HG03159 (cell line): Measurements from ENCODE around the gene COMMD4.
A peak's percentile ranks its signal among the peaks of the same experiment; 100 is the strongest.

Source experiments
- ATAC-seq: cut with Tn5 transposase; IDR thresholded peaks from one replicate; pipeline ENCODE4 v1.9.1; 2021; ENCODE audit warnings: mild to moderate bottlenecking, moderate library complexity; ENCODE audit not compliant: unreplicated experiment

COMMD4 gene

DNA sequence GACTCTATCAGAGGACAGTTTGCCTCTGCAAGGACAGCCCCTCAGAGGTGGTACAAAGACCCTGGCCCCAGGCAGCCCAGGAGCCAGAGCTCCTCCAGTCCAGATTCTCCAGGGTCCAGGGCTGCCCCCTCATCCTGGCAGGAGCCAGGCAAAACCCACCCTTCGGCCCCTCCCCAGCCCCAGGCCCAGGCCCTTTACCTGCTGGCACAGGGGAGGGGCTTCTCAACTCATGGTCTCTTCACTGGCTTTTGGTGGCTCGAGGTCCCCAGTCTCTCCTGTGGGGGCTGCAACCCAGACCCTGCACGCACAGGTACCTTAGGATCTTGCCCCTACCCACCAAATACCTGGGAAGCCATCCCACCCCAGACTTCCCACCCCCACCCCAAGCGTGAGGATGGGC is 19.5 kb downstream of the COMMD4 start:
- no peak for ATAC-seq

DNA sequence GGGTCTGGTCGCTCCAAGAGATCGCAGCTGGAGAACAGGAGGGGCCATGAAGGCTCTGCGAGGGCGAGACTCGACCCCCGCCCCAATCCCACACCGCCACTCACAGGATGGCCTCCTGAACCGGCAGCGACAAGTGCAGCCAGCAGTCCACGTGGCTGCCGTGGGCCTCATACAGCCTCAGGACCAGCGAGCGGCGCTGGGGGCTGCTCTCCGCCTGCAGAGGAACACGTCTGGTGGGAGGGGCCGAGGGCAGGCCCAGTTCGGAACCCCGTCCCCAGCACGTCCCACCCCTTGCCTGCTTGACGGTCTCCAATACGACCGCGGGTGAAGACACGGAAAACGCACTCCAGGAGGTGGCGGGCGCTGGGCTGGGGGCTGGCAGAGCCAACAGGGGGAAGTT is 20.1 kb downstream of the COMMD4 start:
- no peak for ATAC-seq

DNA sequence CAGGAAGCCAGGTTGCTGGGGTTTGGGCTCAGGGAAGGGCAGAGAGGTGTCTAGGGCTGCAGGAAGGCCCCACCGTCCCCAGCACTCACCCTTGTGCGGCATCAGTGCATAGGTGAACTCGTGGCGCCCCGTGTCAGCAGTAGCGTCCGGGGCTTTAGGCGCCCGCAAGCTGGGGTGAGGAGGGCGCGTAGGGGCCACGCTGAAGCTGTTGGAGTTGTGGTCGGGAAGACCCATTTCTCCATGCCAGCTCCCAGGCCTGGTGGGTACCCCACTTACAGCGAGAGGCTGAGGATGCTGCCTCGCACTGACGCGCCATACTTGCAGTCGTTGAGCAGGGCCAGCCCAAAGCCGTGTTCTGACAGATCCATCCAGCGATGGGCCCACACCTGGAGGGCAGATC is 20.7 kb downstream of the COMMD4 start:
- no peak for ATAC-seq

DNA sequence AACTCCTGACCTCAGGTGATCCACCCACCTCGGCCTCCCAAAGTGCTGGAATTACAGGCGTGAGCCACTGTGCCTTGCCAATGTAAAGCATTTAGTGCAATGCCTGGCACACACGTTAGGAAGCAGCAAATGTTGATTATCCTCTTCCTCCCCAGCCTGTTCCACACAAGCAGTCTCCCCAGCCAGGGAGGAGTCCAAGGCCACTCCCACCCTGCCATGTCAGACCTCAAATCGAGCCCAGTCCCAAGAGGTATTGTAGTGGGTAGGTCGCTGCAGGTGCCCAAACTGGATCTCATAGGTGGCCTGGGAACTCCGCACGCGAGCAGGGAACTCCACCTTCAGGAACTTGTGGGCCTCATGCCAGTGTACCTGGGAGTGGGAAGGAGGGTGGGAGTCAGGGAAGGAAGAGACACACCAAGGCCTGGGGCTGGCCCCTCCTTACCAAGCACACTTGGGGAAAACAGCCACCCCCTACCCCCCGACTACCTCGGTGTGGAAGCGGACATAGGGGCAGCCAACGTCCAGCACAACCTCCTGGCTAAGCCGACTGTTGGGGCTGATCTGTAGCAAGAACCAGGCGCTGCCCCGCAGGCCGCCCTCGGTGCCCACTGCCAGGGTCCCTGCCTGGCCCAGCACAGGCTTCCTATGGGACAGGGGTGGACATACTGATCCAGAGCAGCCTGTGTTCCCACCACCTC is 22.3 kb downstream of the COMMD4 start:
- no peak for ATAC-seq

DNA sequence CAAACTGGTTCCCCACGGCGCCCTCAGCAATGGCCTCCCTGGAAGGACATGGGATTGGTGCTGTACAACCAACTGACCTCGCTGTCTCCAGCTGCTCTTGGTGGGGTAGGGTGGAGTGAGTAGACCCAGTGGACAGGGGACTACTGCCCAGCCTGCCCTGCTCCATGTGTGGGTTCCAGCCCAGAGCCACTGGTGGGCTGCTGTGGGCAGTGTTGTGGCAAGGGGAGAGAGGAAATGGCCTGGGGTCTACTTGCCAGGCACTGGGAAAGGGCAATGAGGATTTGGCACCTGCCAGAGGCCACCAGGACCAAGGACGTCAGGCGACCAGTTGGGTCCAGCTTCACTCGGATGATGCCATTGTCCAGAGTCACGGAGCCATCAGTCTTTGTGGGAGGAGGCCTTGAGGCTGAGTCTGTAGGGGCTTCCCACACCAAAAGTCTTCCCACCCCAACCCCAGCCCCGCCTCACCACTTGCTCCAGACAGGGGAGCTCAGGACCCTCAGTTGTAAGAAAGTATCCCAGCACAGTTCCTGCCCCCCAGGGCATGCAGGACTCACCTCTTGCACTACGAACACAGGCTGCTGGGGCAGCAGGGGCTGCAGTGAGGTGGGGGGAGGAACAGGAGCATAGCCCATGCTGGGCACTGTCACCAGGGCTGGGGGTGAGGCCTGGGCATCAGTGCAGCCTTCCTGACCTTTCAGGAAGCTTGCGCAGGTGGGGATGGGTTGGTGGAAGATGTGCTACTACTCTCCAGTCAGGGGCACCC is 23.1 kb downstream of the COMMD4 start:
- ATAC-seq, result no peak

DNA sequence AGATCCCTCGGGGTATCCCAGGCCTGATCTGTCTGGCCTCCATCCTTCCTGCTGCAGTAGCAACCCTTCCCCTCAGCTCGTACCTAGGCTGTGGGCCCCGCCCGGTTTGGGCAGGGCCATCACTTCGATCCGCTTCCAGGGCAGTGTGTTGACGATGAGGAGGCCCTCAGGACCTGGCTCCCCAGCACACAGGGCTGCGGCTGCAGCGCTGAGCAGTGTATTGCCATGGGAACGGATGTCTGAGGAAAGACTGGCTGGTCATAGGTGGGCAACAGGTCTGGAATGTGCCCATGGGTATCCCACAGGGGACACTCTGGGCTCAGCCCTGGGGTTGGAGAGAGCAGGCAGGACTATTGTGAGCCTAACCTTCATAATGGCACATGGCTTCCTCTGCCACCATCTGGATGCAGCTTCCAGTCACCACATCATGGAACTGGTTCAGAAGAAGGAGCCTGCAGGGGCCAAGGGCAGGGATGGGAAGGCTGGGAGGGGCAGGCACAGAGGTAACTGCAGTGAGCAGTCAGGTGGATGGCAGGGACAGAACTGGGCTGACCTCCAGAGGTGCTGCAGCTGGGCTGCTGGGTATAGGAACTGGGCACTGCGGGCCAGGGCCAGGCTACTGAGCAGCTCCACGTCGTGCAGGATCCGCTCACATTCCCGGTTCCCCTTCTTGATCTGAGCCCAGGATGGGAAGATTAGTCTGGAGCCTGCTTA is 23.8 kb downstream of the COMMD4 start:
- ATAC-seq, result no peak

DNA sequence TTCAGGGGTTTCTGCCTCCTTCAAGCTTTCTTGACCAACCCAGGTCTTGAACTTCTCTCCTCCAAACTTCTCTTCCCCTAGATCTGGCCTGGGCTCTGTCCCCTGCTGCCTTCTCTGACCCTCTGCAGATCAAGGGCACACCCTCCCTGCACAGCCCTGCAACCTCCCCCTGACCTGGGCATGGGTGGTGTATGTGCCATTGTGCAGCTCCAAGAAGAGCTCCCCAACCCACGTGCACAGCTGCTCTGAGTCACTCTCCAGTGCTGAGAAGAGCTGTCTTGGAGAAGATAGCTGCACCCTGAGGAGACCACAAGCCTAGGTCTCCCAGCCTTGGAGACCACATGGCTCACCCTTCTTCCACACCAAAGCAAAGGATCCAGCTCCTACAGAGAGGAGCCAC is 24.5 kb downstream of the COMMD4 start:
- ATAC-seq, result no peak

DNA sequence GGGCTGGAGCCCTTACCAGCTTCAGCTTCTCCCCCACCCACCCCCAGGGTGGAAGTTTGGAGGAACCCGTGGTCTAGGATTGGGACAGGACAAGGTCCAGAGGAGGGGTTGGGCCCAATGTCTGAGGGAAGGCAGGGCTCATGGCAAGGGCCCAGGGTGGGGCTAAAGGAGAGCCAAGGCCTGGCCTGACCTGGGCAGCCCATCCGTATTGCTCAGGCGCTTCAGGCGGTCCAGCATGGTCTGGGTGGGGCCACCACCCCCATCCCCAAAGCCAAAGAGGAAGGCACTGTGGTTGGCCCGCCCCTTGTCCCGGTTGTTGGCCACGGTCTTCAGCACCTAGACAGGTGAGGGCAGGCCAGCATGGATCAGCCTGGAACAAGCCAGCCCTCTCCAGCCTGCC is 25.0 kb downstream of the COMMD4 start:
- ATAC-seq, result no peak

DNA sequence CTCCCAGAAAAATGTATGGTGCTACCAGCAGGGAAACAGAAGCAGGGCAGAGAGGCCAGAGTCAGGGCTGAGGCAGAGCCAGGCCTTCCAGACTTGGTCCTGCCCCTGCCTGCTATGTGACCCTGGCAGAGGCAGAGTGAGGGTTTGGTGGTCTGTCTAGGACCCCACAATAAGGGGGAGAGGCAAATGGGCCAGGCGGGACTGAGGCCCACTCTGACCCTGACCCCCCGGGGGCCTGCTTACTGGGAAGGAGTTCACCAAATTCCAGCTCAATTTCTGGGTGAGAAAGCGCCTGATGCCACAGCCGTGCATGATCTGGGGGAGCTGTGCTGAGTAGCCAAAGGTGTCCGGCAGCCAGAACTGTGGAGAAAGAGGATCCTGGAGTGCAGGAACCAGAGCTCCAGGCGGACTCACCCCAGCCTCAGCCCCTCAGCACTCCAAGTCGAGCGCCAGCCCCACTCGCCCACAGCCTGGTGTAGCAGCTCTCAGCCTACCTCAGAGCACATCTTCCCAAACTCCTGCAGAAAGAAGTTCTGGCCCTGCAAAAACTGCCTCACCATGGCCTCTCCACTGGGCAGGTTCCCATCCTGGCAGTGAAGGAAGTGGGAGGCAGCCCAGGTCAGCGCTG is 25.6 kb downstream of the COMMD4 start:
- ATAC-seq, result no peak

DNA sequence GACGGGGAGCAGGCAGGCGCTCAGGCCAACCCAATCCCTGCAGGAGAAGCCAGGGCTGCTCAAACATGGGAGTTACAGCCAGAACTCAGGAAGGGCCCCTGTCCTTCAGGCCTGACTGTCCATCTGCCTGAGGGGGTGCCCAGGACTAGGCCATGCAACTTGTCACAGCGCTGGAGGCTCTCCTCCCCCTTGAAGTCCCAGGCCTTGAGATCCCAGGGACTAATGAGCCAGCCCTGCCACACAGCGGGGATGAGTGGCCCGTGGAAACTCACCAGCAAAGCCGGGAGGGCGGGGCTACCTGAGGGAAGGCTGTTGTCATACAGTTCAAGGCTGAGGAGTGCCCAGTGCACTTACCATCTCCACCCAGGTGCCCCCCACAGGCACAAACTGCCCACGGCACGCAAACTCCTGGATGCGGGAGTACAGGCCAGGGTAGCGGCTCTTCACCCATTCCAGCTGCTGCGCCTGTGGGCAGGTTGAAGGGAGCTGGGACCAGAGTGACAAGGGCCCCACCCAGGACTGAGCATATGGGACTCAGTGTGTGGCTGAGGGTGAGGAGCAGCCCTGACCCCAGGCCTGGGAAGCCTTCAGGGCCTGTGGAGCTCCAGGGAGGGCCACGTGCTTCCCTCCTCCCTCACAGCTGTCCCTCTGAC is 26.3 kb downstream of the COMMD4 start:
- no peak for ATAC-seq

DNA sequence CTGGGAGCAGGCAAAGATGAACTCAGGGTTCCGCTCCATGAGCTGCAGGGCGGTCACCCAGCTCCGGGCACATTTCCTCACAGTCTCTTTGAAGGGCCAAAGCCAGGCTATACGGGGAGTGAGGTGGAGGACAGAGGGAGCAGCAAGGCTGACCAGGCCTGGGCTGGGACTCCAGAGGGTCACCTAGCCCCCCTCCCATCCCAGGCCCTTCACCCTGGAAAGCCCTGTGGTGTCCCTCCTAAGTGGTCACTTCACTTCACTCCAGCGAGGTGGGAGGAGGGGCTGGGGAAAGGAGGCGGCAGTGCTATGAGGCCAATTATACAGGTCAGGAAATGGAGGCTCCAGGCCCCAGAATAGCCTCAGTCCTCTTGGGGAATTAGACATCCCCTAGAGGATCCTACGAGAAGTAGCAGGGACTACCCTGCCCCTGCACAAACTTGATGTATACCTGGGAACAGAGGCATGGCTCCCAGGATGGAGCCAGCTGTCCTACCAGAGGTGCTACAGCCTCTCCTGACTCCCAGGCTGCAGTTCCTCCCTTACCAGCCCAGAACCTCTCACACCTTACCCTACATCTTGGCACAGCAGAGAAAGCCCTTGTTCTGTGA is 26.9 kb downstream of the COMMD4 start:
- no peak for ATAC-seq

DNA sequence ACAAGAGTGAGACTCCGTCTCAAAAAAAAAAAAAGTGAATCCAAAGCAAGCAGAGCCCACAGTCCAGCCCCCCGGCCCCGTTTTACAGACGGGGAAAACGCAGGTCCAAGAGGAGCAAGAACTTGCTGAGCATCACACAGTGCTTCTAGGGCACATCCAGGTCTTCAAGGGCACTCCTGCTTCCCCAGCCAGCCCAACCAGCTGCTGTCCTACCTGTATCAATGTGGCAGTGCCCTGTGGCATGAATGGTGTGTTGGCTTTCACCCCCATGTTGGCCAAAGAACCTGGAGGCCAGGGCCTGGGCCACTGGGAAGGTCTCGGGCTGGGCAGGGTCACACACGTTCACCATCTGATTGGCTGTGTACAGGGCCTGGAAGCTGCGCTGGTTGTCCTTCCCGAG is 27.9 kb downstream of the COMMD4 start:
- no peak for ATAC-seq

DNA sequence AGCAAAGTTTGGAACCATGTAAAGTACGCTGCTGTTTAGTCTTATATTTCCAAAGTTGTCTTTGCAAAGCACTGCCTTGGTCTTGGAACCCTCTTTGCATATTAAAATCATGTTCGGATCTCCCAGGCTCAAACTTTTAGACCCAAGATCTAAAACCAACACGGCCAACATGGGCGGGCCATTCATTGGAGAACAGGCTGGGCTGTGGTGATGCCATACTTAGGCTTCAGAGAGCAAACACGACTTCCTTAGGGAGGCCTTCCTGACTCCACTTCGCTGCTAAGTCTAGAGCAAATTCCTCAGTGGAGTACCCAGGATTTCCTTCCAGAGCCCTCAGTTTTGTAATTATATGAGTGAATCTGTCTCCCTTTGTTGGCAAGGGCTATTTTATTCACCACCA is 29.0 kb downstream of the COMMD4 start:
- no peak for ATAC-seq

DNA sequence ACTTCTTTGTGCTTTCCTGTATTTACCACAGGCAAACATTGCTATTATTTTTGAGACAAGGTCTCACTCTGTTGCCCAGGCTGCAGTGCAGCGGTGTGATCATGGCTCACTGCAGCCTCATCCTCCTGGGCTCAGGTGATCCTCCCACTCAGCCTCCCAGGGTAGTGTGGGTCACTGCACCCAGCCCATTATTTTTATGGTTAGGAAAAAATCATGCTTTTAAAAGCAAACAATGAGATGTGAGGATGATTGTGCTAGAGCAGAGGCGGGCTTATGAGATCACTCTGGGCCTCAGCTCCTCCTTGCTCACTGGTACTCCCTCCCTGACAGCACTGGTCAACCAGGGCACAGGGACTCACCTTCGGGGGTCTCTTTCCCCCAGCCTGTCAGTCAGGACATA is 30.3 kb downstream of the COMMD4 start:
- ATAC-seq, result no peak

DNA sequence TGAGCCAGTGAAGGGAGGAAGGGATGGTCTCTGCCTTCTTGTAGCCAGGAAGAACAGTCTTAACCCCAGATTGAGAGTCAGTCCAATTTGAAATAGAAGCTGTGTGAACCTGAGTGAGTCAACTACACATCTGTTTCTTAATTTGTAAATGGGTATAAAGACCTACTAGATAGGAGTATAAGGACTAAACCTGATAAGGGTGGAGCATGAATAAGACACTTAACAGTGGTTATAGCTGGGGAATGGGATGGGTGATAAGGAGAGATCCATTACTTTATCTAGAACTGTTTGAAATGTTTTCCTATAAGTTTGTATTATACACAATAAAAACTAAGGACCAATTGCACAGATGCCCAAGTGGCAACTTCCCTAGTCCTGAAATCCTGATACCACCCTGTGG is 31.1 kb downstream of the COMMD4 start:
- no peak for ATAC-seq

DNA sequence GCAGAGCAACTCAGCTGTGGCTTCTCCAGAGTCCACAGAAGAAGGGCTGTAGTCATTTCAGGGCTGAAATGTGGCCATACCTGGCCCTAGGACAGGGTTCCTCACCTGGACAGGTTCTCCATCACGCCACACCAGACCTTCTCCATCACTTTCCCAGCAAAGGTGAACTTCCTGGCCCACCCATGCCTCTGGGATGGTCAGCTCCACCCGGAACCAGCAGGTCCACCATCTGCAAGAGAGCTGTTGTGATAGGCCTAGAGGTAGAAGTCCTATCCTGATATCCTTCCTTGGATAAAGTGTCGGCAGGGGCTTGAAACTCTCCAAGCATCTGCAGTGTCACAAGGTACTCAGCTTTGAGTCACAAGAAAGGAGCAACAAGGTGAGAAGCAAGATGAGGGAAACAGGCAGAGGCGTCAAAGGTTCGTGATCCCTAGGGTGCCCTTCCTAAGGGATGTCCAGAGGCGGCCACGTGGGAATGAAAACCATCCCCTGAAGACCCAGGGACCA is 31.6 kb downstream of the COMMD4 start:
- no peak for ATAC-seq

DNA sequence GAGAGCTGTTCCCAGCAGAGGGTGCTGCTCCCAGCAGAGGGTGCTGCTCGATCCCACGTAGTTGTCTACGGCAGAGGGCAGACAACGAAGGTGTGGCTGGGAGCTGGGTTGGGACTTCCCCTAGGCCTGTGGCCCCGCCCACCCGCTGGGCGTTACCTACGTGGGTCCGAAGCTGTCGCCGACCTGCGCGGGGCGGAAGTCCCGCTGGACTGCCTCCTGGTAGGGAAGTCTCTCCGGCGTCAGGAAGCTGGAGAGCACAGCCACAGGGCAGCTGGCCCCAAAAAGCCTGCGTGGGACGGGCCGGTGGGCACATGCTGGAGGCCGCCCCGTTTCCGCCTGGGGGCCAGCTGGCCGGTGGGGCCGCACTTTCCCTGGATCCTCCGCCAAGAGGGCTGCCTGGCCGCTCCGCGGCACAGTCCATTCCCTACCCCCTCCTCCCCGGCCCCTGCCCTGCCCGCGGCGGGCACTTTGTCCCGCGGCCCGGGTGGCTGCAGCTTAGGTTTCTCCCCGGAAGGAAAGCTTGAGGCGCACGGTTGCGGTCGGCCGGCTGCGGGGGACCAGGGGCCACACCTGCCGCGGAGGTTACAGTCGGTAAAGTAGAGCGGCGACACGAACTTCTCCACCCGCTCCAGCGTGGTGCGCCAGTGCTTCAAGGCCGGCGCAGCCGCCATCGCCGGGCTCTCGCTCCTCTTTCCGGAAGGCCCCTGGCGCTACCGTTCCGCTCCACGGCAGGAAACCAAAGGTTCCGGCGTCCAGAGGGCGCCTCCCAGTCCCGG is 32.2 kb downstream of the COMMD4 start, which contains the start of gene MAN2C1:
TSS of gene MAN2C1 (minus strand) at position 695 of the 776 bp plus-strand sequence. CDS start at position 671, 24 bp downstream.
- ATAC-seq, result peak; percentile 77

DNA sequence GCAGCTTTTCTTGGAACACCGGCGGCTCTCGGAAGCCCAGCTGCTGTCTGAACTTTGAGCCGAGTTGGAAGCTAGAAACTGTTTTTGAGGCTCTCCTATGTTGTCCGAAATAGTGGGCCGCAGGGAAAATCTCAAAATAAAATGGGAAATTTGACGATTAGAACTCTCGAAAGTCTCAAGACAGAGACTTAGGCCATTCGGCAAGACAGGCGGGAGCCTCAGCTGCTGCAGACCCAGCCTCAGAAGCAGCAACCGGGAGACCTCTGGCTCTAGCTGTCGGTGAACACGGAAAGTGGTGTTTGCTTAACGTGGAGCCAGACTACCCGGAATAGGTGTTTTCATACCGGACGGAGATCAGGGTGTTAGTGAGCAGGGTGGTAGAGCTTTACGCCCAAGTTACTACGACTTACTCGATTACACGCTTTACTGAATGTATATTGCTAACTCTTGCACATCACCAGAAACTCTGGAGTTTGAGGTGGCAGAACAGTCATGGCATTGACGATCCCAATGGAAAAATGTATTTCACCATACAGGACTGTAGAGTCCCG is 32.9 kb downstream of the COMMD4 start:
- ATAC-seq, result no peak

DNA sequence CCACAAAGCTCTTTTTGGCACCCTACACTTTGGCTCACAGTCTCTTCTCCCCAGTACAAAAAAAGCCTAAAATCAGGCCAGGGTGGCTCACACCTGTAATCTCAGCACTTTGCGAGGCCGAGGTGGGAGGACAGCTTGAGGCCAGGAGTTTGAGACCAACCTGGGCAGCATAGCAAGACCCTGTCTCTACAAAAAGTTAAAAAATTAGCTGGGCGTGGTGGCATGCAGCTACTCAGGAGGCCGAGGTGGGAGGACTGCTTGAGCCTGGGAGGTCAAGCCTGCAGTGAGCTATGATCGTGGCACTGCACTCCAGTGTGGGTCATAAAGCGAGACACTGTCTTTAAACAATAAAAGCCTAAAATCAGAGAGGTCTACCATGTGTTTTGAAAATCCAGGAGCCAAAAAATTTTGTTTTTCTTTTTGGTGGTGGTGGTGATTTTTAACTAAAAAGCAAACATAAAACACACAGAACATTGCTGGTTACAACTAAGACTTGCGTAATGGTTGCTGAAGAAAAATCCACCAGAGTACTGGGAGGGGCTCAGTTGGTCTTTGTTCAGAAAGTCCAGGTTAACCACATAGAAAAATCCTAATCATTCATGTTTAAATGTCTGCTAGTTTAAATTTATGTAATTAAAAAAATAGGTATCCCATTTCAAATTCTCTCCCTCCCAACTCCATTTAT is 34.2 kb downstream of the COMMD4 start:
- no peak for ATAC-seq
